Heart right ventricle (tissue), 16 donors: ENCODE data around the gene KIF2A. TPM values are rescaled to one million over a fixed set of nuclear protein-coding genes. Genes with fewer than 3 reads are reported as not detected.

Experiments
- ATAC-seq, 8 donors: fragments of 200-7000 bp; cut with Tn5 transposase; one replicate each; pipeline ENCODE4 v1.9.1; 2020; ENCODE audit warnings: mild to moderate bottlenecking in 8 of 8, moderate library complexity in 8 of 8, moderate number of reproducible peaks in 1 of 8
- DNase-seq, 2 donors: peaks; one replicate each; pipeline ENCODE4 v3.0.0-alpha.2; 2020
- H3K27ac ChIP-seq, 10 donors: fragments of 200-600 bp; sonication (generic) in 2 of 10; one replicate each; pipeline versions ENCODE4 v1.5.0 to v1.8.0; 2020 to 2022; ENCODE audit warnings: mild to moderate bottlenecking in 3 of 10
- H3K27me3 ChIP-seq, 7 donors: fragments of 200-600 bp; one replicate each; pipeline ENCODE4 v1.8.0; 2021 to 2022; ENCODE audit warnings: mild to moderate bottlenecking in 2 of 7
- H3K36me3 ChIP-seq, 9 donors: fragments of 200-600 bp; sonication (generic) in 1 of 9; one replicate each; pipeline versions ENCODE4 v1.5.0 to v1.8.0; 2020 to 2022; ENCODE audit warnings: mild to moderate bottlenecking in 2 of 9
- H3K4me1 ChIP-seq, 9 donors: fragments of 200-600 bp; sonication (generic) in 1 of 9; one replicate each; pipeline versions ENCODE4 v1.5.0 to v1.8.0; 2020 to 2022; ENCODE audit warnings: mild to moderate bottlenecking in 4 of 9
- H3K4me3 ChIP-seq, 10 donors: fragments of 200-600 bp; sonication (generic) in 2 of 10; one replicate each; pipeline versions ENCODE4 v1.5.0 to v1.8.0; 2020 to 2022; ENCODE audit warnings: mild to moderate bottlenecking in 7 of 10, moderate library complexity in 2 of 10
- H3K9me3 ChIP-seq, 11 donors: fragments of 200-600 bp in 10 of 11; sonication (generic) in 2 of 11; one replicate each; pipeline versions ENCODE4 v1.5.0 to v1.8.0; 2013 to 2022; ENCODE audit warnings: mild to moderate bottlenecking in 2 of 11, control low read depth in 1 of 11, moderate library complexity in 1 of 11
- CTCF ChIP-seq, 9 donors: fragments of 200-600 bp; sonication (generic) in 2 of 9; IDR thresholded peaks; one replicate each; pipeline versions ENCODE4 v1.5.0 to v1.8.0; 2021 to 2022; ENCODE audit warnings: antibody characterized with exemption in 9 of 9, mild to moderate bottlenecking in 5 of 9, moderate library complexity in 1 of 9
- WGBS, 2 donors: extraction: QIAGEN DNeasy Blood & Tissue Kit; methylation state at CpG; one replicate each; pipeline ENCODE4 v1.1.7; 2013; ENCODE audit warnings: inconsistent platforms in 1 of 2; 5-methylcytosine and 5-hydroxymethylcytosine counted together
- intact Hi-C, 10 donors: fragments of 100-400 bp; cut with DNase I; formaldehyde crosslinking; loops; one replicate each; pipeline versions ENCODE4 v1.11.1 to v1.14.2; 2022
- polyA plus RNA-seq, 2 donors: library from polyadenylated mRNA; stranded (reverse); fragments of 200-250 nt; gene quantifications; one replicate each; pipeline ENCODE4 v1.2.3, GENCODE V29; 2013
- total RNA-seq, 10 donors: library from RNA; stranded (reverse); fragmentation: NEBNext Ultra II Directional in 3 of 10; extraction: Animal tissue kit (Norgen Biotek cat#: 25700) in 3 of 10; gene quantifications; one replicate each; pipeline versions ENCODE4 v1.2.1 to v1.2.4, GENCODE V29; 2021 to 2023
- donor health status: Arrhythmogenic right ventricular cardiomyopathy.
- donor health status: ischemic (EF 13 %, LVEDD 7.1; RV severe dilation, severe dysfunction).
- donor health status: healthy with polysubstance abuse.
- donor health status: DM: no; HTN: yes; CAD: no.
- donor health status: DM: no; HTN: no; CAD: no.
- donor health status: ischemic (EF 25% LVEDD 6.9; RV normal size, moderate dysfunction).
- donor health status: ischemic (EF 25% LVEDD 5.7; RV mildly dilated, moderate dysfunction).
- donor health status: healthy.
- donor health status: DM: yes; HTN: yes; CAD: no.
- donor health status: Ischemic cardiomyopathy.
- donor health status: ischemic (EF 35%, LVEDD 5.7; RV mildly dilated, moderate dysfunction).
- donor health status: nonischemic (EF 11% LVEDD 7.7; RV severe dilation, severe dysfunction).
- donor health status: DM: yes; HTN: yes; CAD: no.
- donor health status: PGD.
- donor health status: ischemic (EF 29% LVEDD 5.4; RV normal size, mild dysfunction).
- donor health status: nonischemic (EF 23%, LVEDD 6.1; RV moderate dilation, normal function).

KIF2A gene
- total and polyA plus RNA-seq, 12 donors = 1.5 to 17.1 (median 11.1) TPM

GRCh38 chr5:62260513-62260912, 45.5 kb upstream of the KIF2A start:
- DNase-seq (no peak), ATAC-seq (no peak)
- 72 to 74% methylated on average over 5 of the region's 5 CpGs for WGBS, 2 donors
- H3K4me3 ChIP-seq = no peak overlapping the region
- no peaks in the 10 kb centered on the region for H3K27me3 ChIP-seq
- no peaks in the 10 kb centered on the region for H3K9me3 ChIP-seq
- TF ChIP-seq CTCF (IDR thresholded peaks at IDR 0.05) = no peak
- intact Hi-C loops = no loop called here
- H3K36me3 ChIP-seq = no peaks in the 10 kb centered on the region
- peaks cover 0 to 13% (median 10%) of the 10 kb centered on the region in 9 donors for H3K4me1 ChIP-seq
- H3K27ac ChIP-seq = no peak overlapping the region

GRCh38 chr5:62263401-62263800, 42.6 kb upstream of the KIF2A start:
- H3K4me1 ChIP-seq = peaks cover 0 to 2% (median 0%) of the 10 kb centered on the region in 9 donors
- H3K36me3 ChIP-seq = no peaks in the 10 kb centered on the region
- no peaks in the 10 kb centered on the region for H3K9me3 ChIP-seq
- DNase-seq = no peak
- H3K27ac ChIP-seq = no peak overlapping the region
- no peaks in the 10 kb centered on the region for H3K27me3 ChIP-seq
- H3K4me3 ChIP-seq = no peak overlapping the region
- intact Hi-C loops = no loop called here
- TF ChIP-seq CTCF (IDR thresholded peaks at IDR 0.05) = no peak
- no peak for ATAC-seq

- peaks cover 0 to 2% (median 0%) of the 10 kb centered on the region in 9 donors for H3K4me1 ChIP-seq
- ATAC-seq (no peak), DNase-seq (no peak)
- H3K27me3 ChIP-seq = no peaks in the 10 kb centered on the region
- H3K36me3 ChIP-seq = no peaks in the 10 kb centered on the region
- intact Hi-C loops = no loop called here
- H3K4me3 ChIP-seq = no peak overlapping the region
- no peaks in the 10 kb centered on the region for H3K9me3 ChIP-seq
- no peak overlapping the region for H3K27ac ChIP-seq
- no peak for TF ChIP-seq CTCF (IDR thresholded peaks at IDR 0.05)
Observed at GRCh38 chr5:62265648-62266112, 40.3 kb upstream of the KIF2A start.

- intact Hi-C loops = no loop called here
- ATAC-seq (no peak), DNase-seq (no peak)
- no peaks in the 10 kb centered on the region for H3K36me3 ChIP-seq
- no peak overlapping the region for H3K4me3 ChIP-seq
- no peaks in the 10 kb centered on the region for H3K9me3 ChIP-seq
- 88 to 90% methylated on average over 4 of the region's 4 CpGs for whole genome bisulfite sequencing, 2 donors
- no peak overlapping the region for H3K27ac ChIP-seq
- no peak for TF ChIP-seq CTCF (IDR thresholded peaks at IDR 0.05)
- no peaks in the 10 kb centered on the region for H3K4me1 ChIP-seq
- H3K27me3 ChIP-seq = no peaks in the 10 kb centered on the region
Observed at GRCh38 chr5:62266573-62266972, 39.4 kb upstream of the KIF2A start.

- Histone ChIP-seq H3K4me1 (no peaks in the 10 kb centered on the region), H3K9me3 (no peaks in the 10 kb centered on the region), H3K4me3 (no peak overlapping the region), H3K36me3 (no peaks in the 10 kb centered on the region), H3K27me3 (no peaks in the 10 kb centered on the region), H3K27ac (no peak overlapping the region)
- intact Hi-C loops = no loop called here
- WGBS, 2 donors = 71% methylated on average over 1 of the region's 1 CpG
- no peak for TF ChIP-seq CTCF (IDR thresholded peaks at IDR 0.05)
- DNase-seq = no peak
- ATAC-seq = no peak
Observed at GRCh38 chr5:62268234-62268633, 37.8 kb upstream of the KIF2A start.
